Pulmonary artery endothelial cell (primary cell): ENCODE measurements around the gene PDZD7. TPM values are rescaled to one million over a fixed set of nuclear protein-coding genes. Genes with fewer than 3 reads are reported as not detected.

Experiments
- DNase-seq: peaks from one replicate; pipeline ENCODE4 v3.0.0-alpha.2; 2011; ENCODE audit warnings: low read depth, low spot score
- total RNA-seq: library from RNA; depleted of rRNA; stranded (reverse); fragments of >200 nt; gene quantifications from 2 replicates; pipeline ENCODE4 v1.2.3, GENCODE V29; 2014

The PDZD7 gene
- total RNA-seq, 1 donor from 2014 or later = 0.46 TPM

DNA sequence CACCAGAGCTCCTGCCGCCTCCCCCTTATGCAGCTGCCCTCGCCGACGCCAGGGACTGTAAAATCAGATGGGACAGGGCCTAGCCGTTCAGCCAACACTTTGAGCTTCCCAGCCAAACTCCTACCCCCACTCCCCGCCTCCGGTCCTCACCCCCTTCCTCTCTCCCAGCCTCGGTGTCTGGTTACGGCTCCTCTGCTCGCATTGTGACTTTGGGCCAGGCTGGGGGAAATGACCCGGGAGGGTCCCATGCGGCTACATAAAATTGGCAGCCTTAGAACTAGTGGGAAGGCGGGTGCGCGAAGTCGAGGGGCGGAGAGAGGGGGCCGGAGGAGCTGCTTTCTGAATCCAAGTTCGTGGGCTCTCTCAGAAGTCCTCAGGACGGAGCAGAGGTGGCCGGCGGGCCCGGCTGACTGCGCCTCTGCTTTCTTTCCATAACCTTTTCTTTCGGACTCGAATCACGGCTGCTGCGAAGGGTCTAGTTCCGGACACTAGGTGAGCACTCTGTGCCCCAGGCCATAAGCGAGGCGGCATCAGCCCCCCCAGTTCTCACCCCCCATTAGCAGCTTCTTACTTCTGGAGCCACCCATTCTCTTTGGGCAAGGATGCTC is 30.8 kb upstream of the PDZD7 start, which contains the start of gene KAZALD1:
TSS of gene KAZALD1 (plus strand) at position 366 of the 608 bp plus-strand sequence. CDS start 604 bp downstream, outside the sequence.
- DNase-seq = no peak

DNA sequence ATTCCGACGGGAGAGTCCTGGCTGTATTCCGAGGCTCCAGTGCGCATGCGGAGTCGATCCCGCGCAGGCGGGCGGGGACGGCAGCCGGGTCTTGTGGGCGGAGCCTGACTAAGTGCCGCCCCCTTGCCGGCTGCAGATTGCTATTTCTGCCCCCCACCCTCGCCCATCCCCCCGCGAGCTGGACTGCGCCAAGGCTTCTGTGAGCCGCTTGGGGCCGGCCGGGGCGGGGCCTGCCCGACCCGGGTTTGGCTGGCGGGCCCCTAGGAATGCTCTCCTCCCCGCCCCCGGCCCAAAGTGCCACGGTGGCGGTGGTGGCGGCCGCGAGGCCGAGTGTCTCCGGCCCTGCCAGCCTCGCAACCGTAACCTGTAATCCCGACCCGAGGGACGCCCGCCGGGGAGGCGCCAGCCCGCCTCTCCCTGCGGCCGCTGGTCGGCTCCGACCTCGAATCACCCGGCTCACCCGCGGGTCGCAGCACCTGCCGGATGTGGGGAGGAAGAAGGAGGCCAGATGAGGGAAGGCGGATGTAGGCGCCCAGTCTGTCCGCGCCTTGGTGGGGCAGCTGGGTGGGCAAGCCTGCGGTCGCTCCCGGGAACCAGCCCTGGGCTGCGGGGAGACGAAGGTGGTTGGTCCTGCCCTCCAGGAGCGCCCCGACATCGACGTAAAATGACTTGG is 30.2 kb upstream of the PDZD7 start:
- DNase-seq = peak; percentile 63

DNA sequence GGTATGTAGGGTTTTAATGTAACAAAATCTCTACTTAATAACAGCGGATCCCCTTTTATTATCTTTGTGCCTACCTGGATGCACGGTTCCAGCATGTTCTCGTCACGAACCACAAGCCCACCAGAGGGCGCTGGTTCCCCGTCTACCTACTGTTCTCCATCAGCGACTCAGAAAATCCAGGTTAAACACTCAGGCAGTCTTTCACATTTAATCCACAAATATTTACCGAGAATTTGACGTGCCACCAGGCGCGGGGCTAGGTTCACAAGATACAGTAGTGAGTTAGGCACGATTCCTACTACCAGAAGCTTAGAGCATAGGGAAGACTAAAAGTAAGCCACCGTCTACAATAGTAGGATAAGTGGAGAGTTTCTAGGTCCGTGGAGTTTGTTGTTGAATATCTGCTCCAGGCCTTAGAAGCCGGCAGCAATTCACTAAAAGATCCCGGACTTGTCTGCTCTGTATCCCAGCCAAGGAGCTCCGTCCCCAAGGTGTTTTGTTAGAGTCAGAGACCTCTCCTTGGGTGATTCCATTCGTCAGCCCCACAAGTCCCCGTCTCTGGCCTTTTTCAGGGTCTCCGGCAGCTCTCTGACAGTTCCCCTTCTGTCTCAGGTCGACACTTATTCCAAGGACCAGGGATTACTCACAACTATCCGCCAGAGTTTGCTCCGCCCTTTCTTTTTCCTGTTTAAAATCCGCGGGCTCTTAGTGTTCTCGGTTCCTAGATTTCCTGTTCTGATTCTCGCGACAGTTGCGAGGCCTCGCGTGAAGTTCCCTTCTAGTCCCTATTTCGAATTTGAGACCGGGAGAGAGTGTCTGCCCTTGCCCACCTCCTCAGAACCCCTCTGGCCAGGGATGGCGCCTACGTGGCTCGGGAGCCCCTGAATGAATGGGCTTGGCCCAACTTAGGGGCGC is 29.4 kb upstream of the PDZD7 start:
- DNase-seq = peak; percentile 72

DNA sequence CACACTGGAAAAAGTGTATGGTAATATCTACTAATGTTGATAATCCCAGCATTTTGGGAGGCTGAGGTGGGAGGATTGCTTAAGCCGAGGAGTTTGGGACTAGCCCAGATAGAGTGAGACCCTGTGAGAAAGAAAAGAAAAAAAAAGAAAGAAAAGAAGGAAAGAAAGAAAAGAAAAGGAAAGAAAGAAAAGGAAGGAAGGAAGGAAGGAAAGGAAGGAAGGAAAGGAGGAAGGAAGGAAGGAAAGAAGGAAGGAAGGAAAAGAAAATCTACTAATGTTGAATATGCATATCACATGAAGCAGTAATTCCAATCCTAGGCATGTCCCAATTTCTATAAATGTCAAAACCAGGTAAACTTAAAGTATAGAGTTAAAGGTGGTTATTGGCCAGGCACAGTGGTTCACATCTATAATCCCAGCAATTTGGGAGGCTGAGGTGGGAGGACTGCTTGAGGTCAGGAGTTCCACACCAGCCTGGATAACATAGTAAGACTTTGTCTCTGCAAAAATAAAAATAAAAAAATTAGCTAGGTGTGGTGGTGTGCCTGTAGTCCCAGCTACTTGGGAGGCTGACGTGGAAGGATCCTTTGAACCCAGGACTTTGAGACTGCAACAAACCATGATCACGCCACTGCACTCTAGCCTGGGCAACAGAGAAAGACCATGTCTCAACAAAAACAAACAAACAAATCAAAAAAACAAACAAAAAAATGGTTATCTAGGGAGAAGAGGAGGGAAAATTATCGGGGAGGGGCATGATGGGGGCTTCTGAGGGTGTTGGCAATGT is 25.6 kb upstream of the PDZD7 start:
- DNase-seq = no peak

DNA sequence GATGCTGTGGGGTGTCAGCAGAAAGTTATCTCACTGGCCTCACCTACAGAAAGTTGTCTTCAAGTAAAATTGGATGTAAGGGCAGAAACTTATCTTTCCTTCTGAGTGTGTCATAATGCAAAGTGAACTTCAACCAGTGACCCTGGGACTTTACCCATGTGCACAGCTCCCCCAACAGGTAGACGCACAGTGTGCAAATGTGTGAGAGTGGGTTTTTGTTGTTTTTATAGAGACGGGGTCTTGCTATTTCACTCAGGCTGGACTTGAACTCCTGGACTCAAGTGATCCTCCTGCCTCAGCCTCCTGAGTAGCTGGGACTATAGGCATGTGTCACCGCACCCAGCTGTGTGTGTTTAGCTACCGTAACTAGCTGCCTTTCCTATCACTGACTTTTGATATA is 24.5 kb upstream of the PDZD7 start:
- DNase-seq = no peak

GRCh38 chr10:101054876-101055275 is 23.9 kb upstream of the PDZD7 start:
- DNase-seq = no peak

- DNase-seq = no peak
These were observed 23.4 kb upstream of the PDZD7 start for GRCh38 chr10:101054351-101054750.

GRCh38 chr10:101053516-101053915 is 22.6 kb upstream of the PDZD7 start:
- no peak for DNase-seq

- DNase-seq = no peak
These were observed 21.4 kb upstream of the PDZD7 start for GRCh38 chr10:101052285-101052684.

- no peak for DNase-seq
These were observed 19.5 kb upstream of the PDZD7 start for GRCh38 chr10:101050208-101051069.

DNA sequence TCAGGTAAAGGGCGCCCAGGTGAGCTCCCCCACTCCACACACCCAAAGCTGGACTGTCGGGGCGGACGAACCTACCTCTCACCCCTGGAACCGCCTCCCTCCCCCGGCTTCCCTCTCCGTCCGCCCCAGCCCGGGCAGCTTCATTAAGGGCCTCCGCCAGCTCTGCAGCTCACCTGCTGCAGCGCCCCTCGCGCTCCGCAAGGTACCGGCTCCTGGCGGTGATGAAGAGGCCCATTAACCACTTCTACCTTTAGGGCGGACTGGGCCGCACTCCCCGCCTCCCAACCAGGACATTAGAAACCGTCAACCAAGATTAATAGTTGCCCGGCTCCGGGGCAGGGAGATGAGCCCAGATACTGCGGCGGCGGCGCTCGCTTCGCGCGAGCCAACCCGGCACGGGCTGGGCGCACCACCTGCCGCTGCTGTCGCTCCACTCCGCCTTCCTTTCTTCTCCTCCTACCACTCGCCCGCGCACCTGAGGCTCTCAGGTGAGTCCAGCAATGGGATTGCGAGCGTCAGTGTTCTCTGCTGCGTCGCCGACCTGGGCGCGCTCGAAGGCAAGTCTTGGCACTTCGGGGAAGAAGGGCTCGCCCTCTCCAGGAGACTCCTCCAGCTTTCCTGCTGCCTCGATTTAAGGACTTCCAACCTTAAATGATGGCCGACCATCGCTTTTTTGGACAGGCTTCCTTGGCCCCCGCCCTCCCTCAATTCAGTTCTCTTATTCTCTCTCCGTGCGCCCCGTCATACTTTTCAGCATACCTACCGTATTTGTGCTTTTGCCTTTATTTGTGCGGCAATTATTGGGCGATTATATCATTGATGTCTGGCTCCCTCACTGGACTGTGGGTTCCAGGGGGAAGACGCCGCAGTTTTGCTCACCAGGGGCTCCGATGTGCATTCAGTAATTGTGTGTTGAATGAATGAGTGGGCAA is 17.3 kb upstream of the PDZD7 start:
- no peak for DNase-seq

GRCh38 chr10:101047268-101047667 is 16.3 kb upstream of the PDZD7 start:
- no peak for DNase-seq

DNA sequence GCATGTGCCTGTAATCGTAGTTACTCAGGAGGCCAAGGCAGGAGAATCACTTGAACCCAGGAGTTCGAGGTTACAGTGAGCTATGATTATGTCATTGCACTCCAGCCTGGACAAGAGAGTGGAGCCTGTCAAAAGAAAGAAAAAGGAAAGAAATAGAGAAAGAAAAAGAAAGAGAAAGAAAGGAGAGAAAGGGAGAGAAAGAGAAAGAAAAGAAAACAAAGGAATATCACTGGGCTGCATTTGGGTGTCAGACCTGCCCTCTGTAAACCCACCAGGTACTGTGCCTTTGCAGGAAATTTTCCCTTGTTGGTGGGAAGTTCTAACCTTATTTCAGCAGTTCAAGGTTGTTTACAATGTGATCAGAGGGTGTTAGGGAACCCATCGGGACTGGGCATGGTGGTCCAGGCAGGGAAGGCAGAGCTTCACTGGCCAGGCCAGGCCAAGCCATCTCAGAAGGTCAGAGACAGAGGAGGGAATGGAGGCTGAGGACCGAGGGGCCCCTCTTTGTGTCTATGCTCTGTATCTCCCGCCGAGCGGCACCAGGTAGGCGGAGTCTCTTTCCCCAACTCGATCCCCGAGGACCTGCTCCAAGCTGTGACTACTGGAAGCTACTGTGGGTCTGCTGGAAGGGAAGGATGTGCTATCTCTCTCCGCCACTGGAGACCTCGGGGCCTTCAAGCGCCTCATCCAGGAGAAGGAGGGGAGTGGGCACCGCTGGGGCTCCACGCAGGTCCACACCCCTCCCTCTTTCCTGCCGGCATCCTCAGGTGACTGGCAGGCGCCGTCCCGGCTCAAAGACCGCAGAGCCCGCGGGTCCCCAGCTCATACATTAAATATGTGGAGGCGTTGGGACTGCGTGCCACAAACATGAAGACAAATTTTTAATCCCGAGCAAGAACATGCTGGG is 15.7 kb upstream of the PDZD7 start:
- DNase-seq = no peak

DNA sequence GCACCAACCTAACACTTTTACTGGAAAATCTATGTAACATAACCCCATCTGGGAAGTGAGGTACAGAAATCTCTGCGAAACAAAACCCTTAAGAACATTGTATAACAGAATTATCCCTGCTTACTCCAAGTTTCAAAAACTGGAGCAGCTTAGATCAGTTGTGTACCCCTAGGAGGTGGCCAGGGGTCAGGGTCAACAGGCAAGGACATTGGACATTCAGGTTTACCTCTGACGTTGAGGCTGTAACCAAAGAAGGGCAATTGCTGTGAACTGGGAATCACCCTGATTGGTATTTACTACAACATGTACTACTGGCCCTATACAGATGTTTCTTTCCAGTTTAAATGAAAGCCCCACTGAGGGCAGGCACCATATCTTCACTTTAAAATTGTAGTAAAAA is 13.2 kb upstream of the PDZD7 start:
- no peak for DNase-seq

DNA sequence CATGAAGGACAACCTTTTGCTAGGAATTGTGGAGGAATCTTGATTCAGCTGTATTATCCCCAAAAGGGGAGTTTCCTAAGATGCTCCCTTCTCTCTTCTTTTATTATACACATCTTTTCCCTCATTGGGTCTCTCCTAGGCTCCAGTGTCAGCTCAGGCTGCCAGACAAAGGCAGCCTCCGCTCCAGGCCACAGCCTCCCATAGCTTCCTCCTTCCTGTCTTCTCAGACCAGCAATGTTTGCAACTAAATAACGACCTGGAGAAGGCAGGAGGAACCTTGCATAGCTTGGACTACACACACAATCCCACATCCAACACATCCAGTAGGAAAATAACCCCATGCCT is 12.4 kb upstream of the PDZD7 start:
- DNase-seq = no peak

GRCh38 chr10:101042667-101043362 is 11.9 kb upstream of the PDZD7 start:
- DNase-seq = peak; percentile 92

DNA sequence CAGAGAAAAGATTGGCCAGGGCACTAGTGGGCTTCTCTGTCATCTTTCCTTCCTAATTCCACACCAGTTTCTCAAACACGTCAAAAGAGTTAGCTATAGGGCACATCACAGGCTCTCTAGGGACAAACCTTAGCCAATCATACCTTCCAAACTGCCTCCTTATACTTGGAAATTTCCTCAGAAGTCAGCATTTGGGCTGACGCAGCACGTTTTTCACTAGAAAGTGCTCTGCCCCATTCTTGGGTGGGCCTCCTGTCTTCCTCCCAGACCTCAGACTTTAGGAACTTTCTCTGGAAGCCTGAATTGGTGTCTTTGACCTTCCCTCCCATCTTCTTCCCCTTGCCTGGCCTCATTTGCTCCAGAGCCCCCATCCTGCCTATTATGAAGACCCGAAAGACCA is 11.2 kb upstream of the PDZD7 start:
- no peak for DNase-seq

DNA sequence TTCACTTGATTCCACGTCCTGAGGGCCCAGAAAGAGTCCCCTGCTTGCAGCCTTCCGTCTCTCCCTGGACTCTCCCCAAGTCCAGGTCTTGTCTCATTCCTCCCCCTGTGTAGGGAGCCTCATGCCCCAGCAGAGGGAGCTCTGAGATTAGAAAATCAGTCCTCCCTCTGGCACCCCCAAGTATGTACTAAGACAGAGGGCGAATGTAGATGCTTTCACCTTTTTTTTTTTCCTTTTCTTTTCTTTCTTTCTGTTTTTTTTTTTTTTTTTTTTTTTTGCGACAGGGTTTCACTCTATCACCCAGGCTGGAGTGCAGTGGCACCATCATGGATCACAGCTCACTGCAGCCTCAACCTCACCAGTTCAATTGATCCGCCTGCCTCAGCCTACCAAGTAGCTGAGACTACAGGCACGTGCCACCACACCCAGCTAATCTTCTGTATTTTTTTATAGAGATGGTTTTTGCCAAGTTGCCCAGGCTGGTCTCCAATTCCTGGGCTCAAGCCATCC is 10.4 kb upstream of the PDZD7 start:
- DNase-seq = peak; percentile 75
